Erythroblast (primary cell): ENCODE data around the gene SCD.
A peak's percentile ranks its signal among the peaks of the same experiment; 100 is the strongest.
"Not testable (repeated sequence)": the region's sequence is repeated elsewhere in the genome, so short reads cannot be mapped to it uniquely, and the experiment has no call there.

Experiments used
- DNase-seq, 2 experiments: peaks; one replicate each; lab custom pipeline; 2025; lab: John Stamatoyannopoulos, UW
- GATA1 ChIP-seq: IDR thresholded peaks from 2 replicates; pipeline ENCODE4 v1.6.1; 2011; ENCODE audit warnings: low read depth, mild to moderate bottlenecking, control low read depth, low read length, moderate library complexity
- POLR2A ChIP-seq: IDR thresholded peaks from 2 replicates; pipeline ENCODE4 v1.6.1; 2011; ENCODE audit warnings: mild to moderate bottlenecking, low read length

Gene SCD

GRCh38 chr10:100360234-100360633 is 13.2 kb downstream of the SCD start:
- no peak for DNase-seq
- TF ChIP-seq POLR2A (no peak), GATA1 (no peak)

- TF ChIP-seq GATA1, result no peak
- TF ChIP-seq POLR2A, result no peak
- no peak for DNase-seq
These were observed 15.8 kb downstream of the SCD start for GRCh38 chr10:100362570-100363496.

- DNase-seq, result no peak
- TF ChIP-seq GATA1 (no peak), POLR2A (no peak)
These were observed 17.1 kb downstream of the SCD start for GRCh38 chr10:100364175-100364574.

- peak; percentile 51 to 62 for DNase-seq
- TF ChIP-seq POLR2A (peak; percentile 30), GATA1 (no peak)
These were observed 17.8 kb downstream of the SCD start for GRCh38 chr10:100364735-100365391.

- no peak for DNase-seq
- TF ChIP-seq POLR2A (no peak), GATA1 (no peak)
These were observed 21.7 kb downstream of the SCD start for GRCh38 chr10:100368721-100369120.

- DNase-seq, result peak; percentile 88 to 93
- no peak for TF ChIP-seq GATA1
- TF ChIP-seq POLR2A, result peak; percentile 82
These were observed 23.9 kb downstream of the SCD start for GRCh38 chr10:100370714-100371481.

- no peak for TF ChIP-seq POLR2A
- no peak for TF ChIP-seq GATA1
- no peak for DNase-seq
These were observed 24.5 kb downstream of the SCD start for GRCh38 chr10:100371482-100372027.

GRCh38 chr10:100372415-100373297 is 25.6 kb downstream of the SCD start:
- DNase-seq, result no peak
- TF ChIP-seq POLR2A (no peak), GATA1 (no peak)

GRCh38 chr10:100373298-100374199 is 26.5 kb downstream of the SCD start:
- TF ChIP-seq GATA1, result peak; percentile 40
- peak; percentile 84 for TF ChIP-seq POLR2A
- DNase-seq, result peak; percentile 98

GRCh38 chr10:100374200-100374655 is 27.2 kb downstream of the SCD start:
- TF ChIP-seq POLR2A, result peak; percentile 58
- TF ChIP-seq GATA1, result no peak
- no peak for DNase-seq

GRCh38 chr10:100374677-100375353 is 27.8 kb downstream of the SCD start:
- not testable (repeated sequence) for DNase-seq

- peak; percentile 15 to 28 for DNase-seq
These were observed 29.6 kb downstream of the SCD start for GRCh38 chr10:100376656-100377055.
